Ovary (tissue), 9 donors: ENCODE results near the gene GSTM5. TPM values are rescaled to one million over a fixed set of nuclear protein-coding genes. Genes with fewer than 3 reads are reported as not detected.
A peak's percentile ranks its signal among the peaks of the same experiment; 100 is the strongest.
"Not testable (repeated sequence)": the region's sequence is repeated elsewhere in the genome, so short reads cannot be mapped to it uniquely, and the experiment has no call there.

ENCODE experiments used
- DNase-seq, 5 donors: peaks; one replicate each; pipeline ENCODE4 v3.0.0-alpha.2; 2019 to 2020
- H3K27ac ChIP-seq, 2 donors: fragments of 200-600 bp; one replicate each; pipeline versions ENCODE4 v1.5.1 to v1.8.0; 2019 to 2022
- H3K27me3 ChIP-seq: fragments of 200-600 bp; one replicate; pipeline ENCODE4 v1.8.0; 2022
- H3K36me3 ChIP-seq: fragments of 200-600 bp; sonication (generic); one replicate; pipeline ENCODE4 v1.5.1; 2019
- H3K4me1 ChIP-seq: one replicate; pipeline ENCODE4 v1.8.1; 2013; ENCODE audit warnings: mild to moderate bottlenecking, moderate library complexity; ENCODE audit not compliant: insufficient read depth
- H3K4me3 ChIP-seq: fragments of 200-600 bp; sonication (generic); one replicate; pipeline ENCODE4 v1.5.1; 2017
- H3K9me3 ChIP-seq, 2 donors: fragments of 200-600 bp in 1 of 2; sonication (generic) in 1 of 2; one replicate each; pipeline versions ENCODE4 v1.5.1 to v1.8.1; 2013 to 2019; ENCODE audit warnings: mild to moderate bottlenecking in 1 of 2, moderate library complexity in 1 of 2
- EP300 ChIP-seq: sonication (generic); formaldehyde crosslinking; IDR thresholded peaks from one replicate; pipeline ENCODE4 v1.6.1; 2017; ENCODE audit warnings: antibody characterized with exemption
- POLR2A ChIP-seq: fragments of 450-650 bp; IDR thresholded peaks from one replicate; pipeline ENCODE4 v1.6.1; 2017; ENCODE audit warnings: antibody characterized with exemption, mild to moderate bottlenecking, moderate library complexity
- WGBS, 3 donors: extraction: QIAGEN DNeasy Blood & Tissue Kit in 1 of 3; methylation state at CpG; one replicate each; pipeline versions ENCODE4 v1.1.5 to v1.1.7; 2013 to 2017; 5-methylcytosine and 5-hydroxymethylcytosine counted together
- intact Hi-C, 4 donors: fragments of 100-400 bp; cut with DNase I; formaldehyde crosslinking; loops; one replicate each; pipeline versions ENCODE4 v1.11.0 to v1.15.1; 2022 to 2023
- polyA plus RNA-seq, 2 donors: library from polyadenylated mRNA; stranded (reverse); fragments of 200-250 nt in 1 of 2; fragments of 350-450 nt in 1 of 2; fragmentation: Illumina TruSeq in 1 of 2; extraction: RNeasy Lipid Tissue Mini Kit (QIAGEN cat#74804) in 1 of 2; gene quantifications; one replicate each; pipeline ENCODE4 v1.2.3, GENCODE V29; 2013 to 2014
- total RNA-seq, 7 donors: library from RNA; depleted of rRNA in 2 of 7; stranded (reverse); fragments of >200 nt in 2 of 7; fragmentation: NEBNext Ultra II Directional in 3 of 7; extraction: Animal tissue kit (Norgen Biotek cat#: 25700) in 3 of 7; gene quantifications; one replicate each; pipeline versions ENCODE4 v1.1.0 to v1.2.4, GENCODE V29; 2016 to 2023
- TF ChIP-seq, protein P1 (sequence below), 3 donors: fragments of 450-650 bp in 2 of 3; fragments of 200-600 bp in 1 of 3; IDR thresholded peaks; one replicate each; pipeline versions ENCODE4 v1.5.1 to v1.8.0; 2016 to 2022; ENCODE audit warnings: antibody characterized with exemption in 3 of 3, mild to moderate bottlenecking in 1 of 3
- donor health status: DM: no; HTN: no; CAD: no; lungs with moderate emphysema.
- donor health status: DM: no; HTN: no; CAD: no.
- donor health status: Bipolar disorder and iron deficiency.
- donor health status: DM: yes; HTN: yes; CAD: no.
- donor health status: DM: no; HTN: no; CAD: no.
- donor health status: DM: yes; HTN: yes; CAD: no.

GSTM5 gene
- total and polyA plus RNA-seq, 9 donors = 18.8 to 259 (median 101) TPM

DNA sequence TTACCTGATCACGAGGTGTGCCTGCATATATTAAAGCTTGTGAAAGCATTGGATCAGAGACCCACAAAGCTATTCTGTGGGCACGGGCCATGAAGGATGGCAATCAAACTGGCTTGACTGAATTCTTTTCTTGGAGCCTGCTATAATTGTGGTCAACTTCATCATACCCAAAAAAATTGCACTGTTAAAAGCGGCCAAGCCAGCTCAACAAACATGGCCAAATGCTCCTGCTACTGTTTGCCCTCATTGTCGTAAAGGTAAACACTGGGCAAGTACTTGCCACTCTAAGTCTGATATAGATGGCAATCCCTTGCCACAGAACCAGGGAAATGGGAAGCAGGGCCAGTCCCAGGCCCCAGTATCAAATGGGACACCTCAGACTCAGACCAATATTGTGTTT, 6.6 kb upstream of the GSTM5 start:
- Histone ChIP-seq H3K4me3 (no peak overlapping the region), H3K27me3 (no peaks in the 10 kb centered on the region), H3K27ac (no peak overlapping the region), H3K4me1 (no peaks in the 10 kb centered on the region), H3K36me3 (no peaks in the 10 kb centered on the region), H3K9me3 (no peaks in the 10 kb centered on the region)
- TF ChIP-seq POLR2A (no peak), EP300 (no peak)
- TF ChIP-seq, protein P1, sequence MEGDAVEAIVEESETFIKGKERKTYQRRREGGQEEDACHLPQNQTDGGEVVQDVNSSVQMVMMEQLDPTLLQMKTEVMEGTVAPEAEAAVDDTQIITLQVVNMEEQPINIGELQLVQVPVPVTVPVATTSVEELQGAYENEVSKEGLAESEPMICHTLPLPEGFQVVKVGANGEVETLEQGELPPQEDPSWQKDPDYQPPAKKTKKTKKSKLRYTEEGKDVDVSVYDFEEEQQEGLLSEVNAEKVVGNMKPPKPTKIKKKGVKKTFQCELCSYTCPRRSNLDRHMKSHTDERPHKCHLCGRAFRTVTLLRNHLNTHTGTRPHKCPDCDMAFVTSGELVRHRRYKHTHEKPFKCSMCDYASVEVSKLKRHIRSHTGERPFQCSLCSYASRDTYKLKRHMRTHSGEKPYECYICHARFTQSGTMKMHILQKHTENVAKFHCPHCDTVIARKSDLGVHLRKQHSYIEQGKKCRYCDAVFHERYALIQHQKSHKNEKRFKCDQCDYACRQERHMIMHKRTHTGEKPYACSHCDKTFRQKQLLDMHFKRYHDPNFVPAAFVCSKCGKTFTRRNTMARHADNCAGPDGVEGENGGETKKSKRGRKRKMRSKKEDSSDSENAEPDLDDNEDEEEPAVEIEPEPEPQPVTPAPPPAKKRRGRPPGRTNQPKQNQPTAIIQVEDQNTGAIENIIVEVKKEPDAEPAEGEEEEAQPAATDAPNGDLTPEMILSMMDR (IDR thresholded peaks at IDR 0.05) = no peak
- intact Hi-C loops = no loop called here
- WGBS, 3 donors = 93 to 97% (median 95%) methylated on average over 4 of the region's 4 CpGs
- no peak for DNase-seq

DNA sequence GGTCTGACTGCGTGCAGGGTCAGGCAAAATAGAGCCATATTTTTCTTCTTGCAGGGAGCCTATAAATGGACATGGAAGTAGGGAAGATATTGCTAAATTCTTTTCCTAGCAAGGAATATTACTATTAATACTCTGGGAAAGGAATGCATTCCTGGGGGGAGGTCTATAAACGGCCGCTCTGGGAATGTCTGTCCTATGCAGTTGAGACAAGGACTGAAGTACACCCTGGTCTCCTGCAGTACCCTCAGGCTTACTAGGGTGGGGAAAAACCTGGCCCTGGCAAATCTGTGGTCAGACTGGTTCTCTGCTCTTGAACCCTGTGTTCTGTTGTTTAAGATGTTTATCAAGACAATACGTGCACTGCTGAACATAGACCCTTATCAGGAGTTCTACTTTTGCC, 3.1 kb upstream of the GSTM5 start:
- H3K27ac ChIP-seq, DNase-seq, H3K4me1 ChIP-seq, H3K9me3 ChIP-seq, H3K27me3 ChIP-seq, H3K4me3 ChIP-seq, H3K36me3 ChIP-seq, intact Hi-C loops: not testable (repeated sequence)
- WGBS, 3 donors = 67 to 87% (median 72%) methylated on average over 4 of the region's 4 CpGs

DNA sequence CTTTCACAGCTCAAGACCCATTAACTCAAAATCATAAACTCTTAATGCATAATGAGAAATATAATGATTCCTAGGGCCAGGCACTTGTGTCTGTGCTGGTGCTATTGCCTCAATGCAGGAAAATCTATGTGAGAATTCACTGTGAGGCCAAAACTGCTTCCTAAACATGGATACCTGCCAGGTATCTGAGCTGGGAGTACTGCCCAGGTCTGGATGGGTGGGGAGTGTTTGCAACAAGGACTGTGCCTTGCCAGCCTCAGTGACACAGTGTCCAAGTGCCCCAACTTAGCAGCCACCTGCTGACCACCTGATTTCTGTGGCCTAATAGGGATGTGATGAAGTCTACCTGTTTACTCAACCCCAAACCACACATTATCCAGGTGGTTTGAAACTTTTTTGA, 2.2 kb upstream of the GSTM5 start:
- H3K4me3 ChIP-seq, H3K27me3 ChIP-seq, H3K4me1 ChIP-seq, H3K9me3 ChIP-seq, DNase-seq, H3K27ac ChIP-seq, H3K36me3 ChIP-seq: not testable (repeated sequence)
- intact Hi-C loops = loop anchor here in 1 of 4 donors (5.0 kb wide), 1 partner anchor 43 kb away; the partner anchor contains the start of gene GSTM2

DNA sequence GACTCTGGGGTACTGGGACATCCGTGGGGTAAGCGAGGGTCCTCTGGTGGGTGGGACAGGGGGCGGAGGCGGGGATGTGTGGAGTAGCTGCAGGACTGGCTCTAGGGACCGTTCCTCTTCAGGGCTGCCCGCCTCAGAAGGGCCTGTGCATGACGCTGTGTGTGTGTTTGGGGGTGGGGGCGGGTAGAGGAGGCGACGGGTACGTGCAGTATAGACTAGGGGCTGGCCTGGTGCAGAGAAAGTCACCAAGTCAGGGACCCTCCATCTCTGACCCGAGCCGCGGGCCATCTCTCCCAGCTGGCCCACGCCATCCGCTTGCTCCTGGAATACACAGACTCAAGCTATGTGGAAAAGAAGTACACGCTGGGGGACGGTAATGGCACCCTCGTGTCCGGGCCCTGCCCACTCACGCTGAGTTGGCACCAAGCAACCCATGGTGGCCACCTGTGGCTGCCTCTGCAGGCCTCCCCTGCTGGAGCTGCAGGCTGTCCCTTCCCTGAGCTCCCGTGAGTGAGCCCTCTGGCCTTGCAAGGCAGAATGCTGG, 342 bp downstream of the GSTM5 start:
- H3K4me3 ChIP-seq = peak overlapping the region; percentile 33
- TF ChIP-seq POLR2A = no peak
- TF ChIP-seq, protein P1 (IDR thresholded peaks at IDR 0.05) = no peak
- TF ChIP-seq EP300 = no peak
- H3K4me1 ChIP-seq = peaks cover 15% of the 10 kb centered on the region
- intact Hi-C loops = loop anchor here in 1 of 4 donors (5.0 kb wide), 1 partner anchor 45 kb away; the partner anchor contains the start of gene GSTM2
- H3K27me3 ChIP-seq = no peaks in the 10 kb centered on the region
- 21 to 39% (median 32%) methylated on average over 20 to 22 of the region's 22 CpGs for WGBS, 3 donors
- peak overlapping the region in 1 of 2 donors; percentile 77 for H3K27ac ChIP-seq
- DNase-seq = peak in 2 of 5 donors; percentile 49
- H3K36me3 ChIP-seq = no peaks in the 10 kb centered on the region
- no peaks in the 10 kb centered on the region for H3K9me3 ChIP-seq

DNA sequence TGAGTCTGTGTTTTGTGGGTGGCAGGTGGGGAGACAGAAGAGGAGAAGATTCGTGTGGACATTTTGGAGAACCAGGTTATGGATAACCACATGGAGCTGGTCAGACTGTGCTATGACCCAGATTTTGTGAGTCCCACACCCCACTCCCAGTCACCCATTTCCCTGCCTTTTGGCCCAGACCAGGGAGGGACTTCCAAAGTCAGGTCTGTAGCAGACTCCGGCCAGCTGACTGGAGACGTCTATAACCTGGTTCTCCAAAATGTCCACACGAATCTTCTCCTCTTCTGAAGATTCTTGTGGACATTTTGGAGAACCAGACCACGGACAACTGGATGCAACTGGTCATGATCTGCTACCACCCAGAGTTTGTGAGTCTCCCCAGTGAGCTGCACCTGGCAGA, 1.6 kb downstream of the GSTM5 start:
- no peak for DNase-seq
- TF ChIP-seq, protein P1 (IDR thresholded peaks at IDR 0.05) = no peak
- TF ChIP-seq EP300 (no peak), POLR2A (no peak)
- intact Hi-C loops = loop anchor here in 1 of 4 donors (5.0 kb wide), 1 partner anchor 46 kb away; the partner anchor contains the start of gene GSTM2
- Histone ChIP-seq H3K4me3 (no peak overlapping the region), H3K36me3 (no peaks in the 10 kb centered on the region), H3K27me3 (no peaks in the 10 kb centered on the region), H3K27ac (no peak overlapping the region), H3K4me1 (peaks cover 15% of the 10 kb centered on the region), H3K9me3 (no peaks in the 10 kb centered on the region)
- WGBS, 3 donors = 93 to 95% (median 94%) methylated on average over 5 of the region's 5 CpGs
